Measurements from ENCODE around the gene TSSC4.

TSSC4 gene

GRCh38 chr11:2418693-2419360, 18.3 kb downstream of the TSSC4 start:
- Histone ChIP-seq H3K36me3 (ENCODE audit: control insufficient read depth, insufficient read depth, low read length) (no peaks in the 10 kb centered on the region), H3K27me3 (replicated peaks; ENCODE audit: control insufficient read depth, insufficient read depth, low read length) (no peaks in the 10 kb centered on the region; the same call in 1 of the 2 replicates), H3K4me3 (replicated peaks; ENCODE audit: low read depth, low read length) (no peak overlapping the region)
- DNase-seq (ENCODE audit: extremely low read depth, insufficient read length): no peak
- TF ChIP-seq CTCF (IDR thresholded peaks at IDR 0.05; ENCODE audit: insufficient read depth, low read length, poor library complexity, severe bottlenecking): no peak

GRCh38 chr11:2419638-2420501, 19.3 kb downstream of the TSSC4 start:
- DNase-seq (ENCODE audit: extremely low read depth, insufficient read length): peak; percentile 73
- Histone ChIP-seq H3K4me3 (replicated peaks; ENCODE audit: low read depth, low read length) (no peak overlapping the region), H3K36me3 (ENCODE audit: control insufficient read depth, insufficient read depth, low read length) (no peaks in the 10 kb centered on the region), H3K27me3 (replicated peaks; ENCODE audit: control insufficient read depth, insufficient read depth, low read length) (no peaks in the 10 kb centered on the region; the same call in 1 of the 2 replicates)
- peak; percentile 82 for TF ChIP-seq CTCF (IDR thresholded peaks at IDR 0.05; ENCODE audit: insufficient read depth, low read length, poor library complexity, severe bottlenecking)

- peak; percentile 63 for DNase-seq (ENCODE audit: extremely low read depth, insufficient read length)
- H3K36me3 ChIP-seq (ENCODE audit: control insufficient read depth, insufficient read depth, low read length): no peaks in the 10 kb centered on the region
- H3K27me3 ChIP-seq (replicated peaks; ENCODE audit: control insufficient read depth, insufficient read depth, low read length): no peaks in the 10 kb centered on the region; the same call in 1 of the 2 replicates
- TF ChIP-seq CTCF (IDR thresholded peaks at IDR 0.05; ENCODE audit: insufficient read depth, low read length, poor library complexity, severe bottlenecking): peak; percentile 90
- no peak overlapping the region for H3K4me3 ChIP-seq (replicated peaks; ENCODE audit: low read depth, low read length)
Measured at GRCh38 chr11:2420502-2421225, 20.1 kb downstream of the TSSC4 start.

- no peak for TF ChIP-seq CTCF (IDR thresholded peaks at IDR 0.05; ENCODE audit: insufficient read depth, low read length, poor library complexity, severe bottlenecking)
- H3K36me3 ChIP-seq (ENCODE audit: control insufficient read depth, insufficient read depth, low read length): no peaks in the 10 kb centered on the region
- H3K4me3 ChIP-seq (replicated peaks; ENCODE audit: low read depth, low read length): no peak overlapping the region
- H3K27me3 ChIP-seq (replicated peaks; ENCODE audit: control insufficient read depth, insufficient read depth, low read length): no peaks in the 10 kb centered on the region; the same call in 1 of the 2 replicates
- no peak for DNase-seq (ENCODE audit: extremely low read depth, insufficient read length)
Measured at GRCh38 chr11:2421226-2421994, 20.9 kb downstream of the TSSC4 start.

- DNase-seq (ENCODE audit: extremely low read depth, insufficient read length): no peak
- no peak overlapping the region for H3K4me3 ChIP-seq (replicated peaks; ENCODE audit: low read depth, low read length)
- H3K36me3 ChIP-seq (ENCODE audit: control insufficient read depth, insufficient read depth, low read length): no peaks in the 10 kb centered on the region
- no peaks in the 10 kb centered on the region; the same call in 1 of the 2 replicates for H3K27me3 ChIP-seq (replicated peaks; ENCODE audit: control insufficient read depth, insufficient read depth, low read length)
- TF ChIP-seq CTCF (IDR thresholded peaks at IDR 0.05; ENCODE audit: insufficient read depth, low read length, poor library complexity, severe bottlenecking): no peak
Measured at GRCh38 chr11:2421996-2422395, 21.4 kb downstream of the TSSC4 start.

All from GM06990 (cell line).